HCT116 (cell line): Measurements from ENCODE around the gene UCP1. TPM values are rescaled to one million over a fixed set of nuclear protein-coding genes. Genes with fewer than 3 reads are reported as not detected.
"Not testable (repeated sequence)": the region's sequence is repeated elsewhere in the genome, so short reads cannot be mapped to it uniquely, and the experiment has no call there.

ENCODE experiments used
- ATAC-seq: fragments of 200-7000 bp; cut with Tn5 transposase; 2 replicates; pipeline ENCODE4 v1.9.1; 2020; ENCODE audit warnings: mild to moderate bottlenecking, moderate library complexity
- BruUV-seq: library from RNA; stranded (reverse); fragments of 400-500 nt; replicated peaks from 2 replicates; lab custom pipeline; 2021; lab: Mats Ljungman, UMichigan
- CTCF ChIA-PET: fragments of 300-600 bp; sonication (Branson Sonifier 250); formaldehyde crosslinking; loops from one replicate; lab custom pipeline; 2021; ENCODE audit warnings: antibody characterized with exemption; lab: Charles Lee
- POLR2A ChIA-PET: fragments of 300-600, 350-600 bp; sonication (Branson Sonifier 250); formaldehyde crosslinking; loops from one replicate; lab custom pipeline; 2021; ENCODE audit warnings: antibody characterized with exemption; lab: Charles Lee
- RAD21 ChIA-PET, 2 experiments: fragments of 300-600 bp; sonication (Branson Sonifier 250); formaldehyde crosslinking; loops; one replicate each; lab custom pipeline; 2023; ENCODE audit warnings: low total read pairs in 2 of 2; ENCODE audit not compliant: uncharacterized antibody in 2 of 2, unreplicated experiment in 2 of 2, low non-redundant PET in 1 of 2; lab: Charles Lee
- DNase-seq: peaks from one replicate; pipeline ENCODE4 v3.0.0-alpha.2; 2010; ENCODE audit warnings: low read depth, low spot score
- H2AFZ ChIP-seq: fragments of 200-600 bp; shearing (Covaris generic), sonication (generic); 2 replicates; pipeline ENCODE4 v1.6.1; 2017; ENCODE audit warnings: low read depth, mixed run types, mixed read lengths, antibody characterized with exemption, low read length; ENCODE audit not compliant: poor library complexity, severe bottlenecking
- H3K27ac ChIP-seq: 2 replicates; pipeline ENCODE4 v1.5.1; 2012; ENCODE audit warnings: low read depth, low read length
- H3K27me3 ChIP-seq: fragments of 200-600 bp; sonication (generic); 2 replicates; pipeline ENCODE4 v1.6.1; 2016; ENCODE audit warnings: mixed run types, low read length, mixed read lengths; ENCODE audit not compliant: insufficient read depth
- H3K36me3 ChIP-seq, 2 experiments: fragments of 200-500 bp in 1 of 2; fragments of 200-600 bp in 1 of 2; sonication (Bioruptor generic) in 1 of 2; sonication (generic) in 1 of 2; 2 replicates each; pipeline versions ENCODE4 v1.5.1 to v1.6.1; 2014 to 2016; ENCODE audit warnings: low read length in 2 of 2, inconsistent platforms in 1 of 2, mixed read lengths in 1 of 2, mixed run types in 1 of 2; ENCODE audit not compliant: insufficient read depth in 2 of 2, control insufficient read depth in 1 of 2
- H3K4me1 ChIP-seq, 2 experiments: fragments of 200-600 bp in 1 of 2; sonication (generic) in 1 of 2; 2 replicates each; pipeline versions ENCODE4 v1.5.1 to v1.6.1; 2012 to 2017; ENCODE audit warnings: low read length in 2 of 2, inconsistent platforms in 1 of 2, mild to moderate bottlenecking in 1 of 2, mixed read lengths in 1 of 2, mixed run types in 1 of 2, moderate library complexity in 1 of 2; ENCODE audit not compliant: insufficient read depth in 2 of 2, control insufficient read depth in 1 of 2
- H3K4me2 ChIP-seq: fragments of 200-600 bp; sonication (generic); 2 replicates; pipeline ENCODE4 v1.6.1; 2017; ENCODE audit warnings: mixed run types, low read length, mixed read lengths
- H3K4me3 ChIP-seq, 2 experiments: fragments of 200-600 bp in 1 of 2; sonication (generic) in 1 of 2; replicated peaks in 1 of 2; 2 replicates each; pipeline ENCODE4 v1.5.1; 2011 to 2016; ENCODE audit warnings: low read length in 2 of 2, control low read depth in 1 of 2, low read depth in 1 of 2, mild to moderate bottlenecking in 1 of 2, mixed read lengths in 1 of 2, mixed run types in 1 of 2
- H3K79me2 ChIP-seq: fragments of 200-600 bp; sonication (generic); 2 replicates; pipeline ENCODE4 v1.6.1; 2017; ENCODE audit warnings: mild to moderate bottlenecking, mixed run types, low read length, moderate library complexity, mixed read lengths; ENCODE audit not compliant: insufficient read depth
- H3K9ac ChIP-seq: fragments of 200-600 bp; sonication (generic); 2 replicates; pipeline ENCODE4 v1.6.1; 2016; ENCODE audit warnings: low read length, mixed read lengths
- H3K9me2 ChIP-seq: fragments of 200-600 bp; sonication (generic), shearing (Covaris generic); 2 replicates; pipeline ENCODE4 v1.6.1; 2017; ENCODE audit warnings: mixed run types, mild to moderate bottlenecking, moderate library complexity; ENCODE audit not compliant: insufficient read depth
- H3K9me3 ChIP-seq, 2 experiments: fragments of 200-500 bp in 1 of 2; fragments of 200-600 bp in 1 of 2; sonication (Bioruptor generic) in 1 of 2; sonication (generic) in 1 of 2; 2 replicates each; pipeline ENCODE4 v1.6.1; 2014 to 2017; ENCODE audit warnings: low read length in 2 of 2, mixed read lengths in 2 of 2, inconsistent platforms in 1 of 2, low read depth in 1 of 2, mild to moderate bottlenecking in 1 of 2, mixed run types in 1 of 2, moderate library complexity in 1 of 2; ENCODE audit not compliant: control insufficient read depth in 1 of 2, insufficient read depth in 1 of 2
- H4K20me1 ChIP-seq: fragments of 200-600 bp; sonication (generic), shearing (Covaris generic); 2 replicates; pipeline ENCODE4 v1.6.1; 2017; ENCODE audit warnings: mixed run types, mild to moderate bottlenecking, moderate library complexity; ENCODE audit not compliant: insufficient read depth
- intact Hi-C: fragments of 100-400 bp; cut with micrococcal nuclease; formaldehyde crosslinking; loops from 2 replicates; pipeline ENCODE4 v1.10.0; 2022
- total RNA-seq: library from RNA; stranded (reverse); gene quantifications from one replicate; pipeline ENCODE4 v1.2.1, GENCODE V29; 2021; ENCODE audit not compliant: unreplicated experiment

The UCP1 gene
- total RNA-seq, 1 experiment from 2014 or later: not detected

- H3K9me2 ChIP-seq, H4K20me1 ChIP-seq, H3K36me3 ChIP-seq, H2AFZ ChIP-seq, H3K4me3 ChIP-seq, DNase-seq, H3K27me3 ChIP-seq, H3K9ac ChIP-seq, H3K79me2 ChIP-seq, POLR2A ChIA-PET, CTCF ChIA-PET, intact Hi-C loops, H3K27ac ChIP-seq, ATAC-seq, RAD21 ChIA-PET, H3K4me2 ChIP-seq, H3K4me1 ChIP-seq, BruUV-seq, H3K9me3 ChIP-seq: not testable (repeated sequence)
Measured at GRCh38 chr4:140513765-140514164, 55.0 kb downstream of the UCP1 start.

Other genes starting within 250 kb of the UCP1 start
- 52.2 TPM for gene SCOC, start 195.3 kb downstream of the UCP1 start, total RNA-seq
- 1.4 TPM for gene CLGN, start 141.3 kb downstream of the UCP1 start, total RNA-seq
- gene MGAT4D, start 70.7 kb downstream of the UCP1 start, total RNA-seq: not detected
- 26.6 TPM for gene ELMOD2, start 44.8 kb downstream of the UCP1 start, total RNA-seq
- gene TBC1D9, start 187.4 kb upstream of the UCP1 start, total RNA-seq: 9.5 TPM